HG03442 (cell line): ENCODE data around the gene BANK1.

ENCODE experiments used
- ATAC-seq: cut with Tn5 transposase; IDR thresholded peaks from one replicate; pipeline ENCODE4 v1.9.1; 2021; ENCODE audit warnings: mild to moderate bottlenecking, moderate library complexity; ENCODE audit not compliant: unreplicated experiment

Gene BANK1

GRCh38 chr4:101807351-101807750 lies 16.8 kb downstream of the BANK1 start:
- peak; percentile 23 for ATAC-seq

GRCh38 chr4:101813604-101814003 lies 23.1 kb downstream of the BANK1 start:
- peak; percentile 80 for ATAC-seq

DNA sequence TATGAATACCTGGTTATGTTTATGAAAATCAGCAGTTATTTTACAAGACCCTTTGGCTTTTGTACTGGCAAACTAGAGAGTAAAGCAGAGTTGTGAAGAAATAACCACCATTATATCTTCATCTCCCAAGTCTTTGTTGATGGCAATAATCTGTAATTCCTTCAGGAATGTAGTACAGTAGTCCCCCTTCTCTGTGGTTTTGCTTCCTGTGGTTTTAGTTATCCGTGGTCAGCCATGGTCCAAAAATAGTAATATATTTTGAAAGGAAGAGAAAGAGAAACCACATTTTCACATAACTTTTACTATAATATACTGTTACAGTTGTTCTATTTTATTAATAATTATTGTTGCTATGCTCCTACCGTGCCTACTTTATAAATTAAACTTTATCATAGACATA lies 27.8 kb downstream of the BANK1 start:
- ATAC-seq, result no peak

- no peak for ATAC-seq
Measured at GRCh38 chr4:101823864-101824263, 33.3 kb downstream of the BANK1 start.

DNA sequence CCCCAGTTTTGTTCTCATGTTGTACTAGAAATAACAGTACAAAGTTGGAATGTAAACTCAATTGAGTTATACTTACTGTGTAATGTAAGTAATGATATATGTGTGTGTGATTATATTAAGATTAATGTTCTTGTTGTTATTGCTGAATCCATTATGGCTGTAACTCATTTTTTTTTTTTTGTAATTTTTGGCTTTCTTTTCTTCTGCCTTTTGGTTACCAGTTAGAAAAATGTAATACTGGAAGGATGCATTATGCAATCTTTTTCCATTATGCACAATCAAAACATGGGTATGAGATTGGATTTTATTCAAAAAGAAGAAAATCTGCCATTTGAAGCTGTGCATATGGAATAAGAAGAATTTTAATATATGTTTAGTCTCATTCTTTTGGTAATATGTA lies 34.0 kb downstream of the BANK1 start:
- ATAC-seq, result no peak

DNA sequence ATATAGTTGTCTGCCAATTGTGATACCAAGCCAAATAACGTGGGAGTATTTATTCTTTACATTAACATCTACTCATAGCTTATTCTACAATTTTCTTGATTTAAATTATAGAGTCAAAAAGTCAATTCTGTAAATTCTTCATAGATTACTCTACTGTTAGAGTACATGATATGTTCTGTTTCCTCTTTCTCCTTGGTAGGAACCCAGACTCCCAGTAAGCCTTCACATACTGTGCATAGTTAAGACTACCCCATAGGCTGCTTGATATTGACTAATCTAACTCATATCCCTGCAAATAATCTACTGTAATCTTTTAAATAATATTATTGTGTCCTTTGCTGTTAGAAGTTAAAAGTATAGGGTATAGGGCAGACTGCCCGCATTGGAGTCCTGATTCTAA lies 35.4 kb downstream of the BANK1 start:
- no peak for ATAC-seq

DNA sequence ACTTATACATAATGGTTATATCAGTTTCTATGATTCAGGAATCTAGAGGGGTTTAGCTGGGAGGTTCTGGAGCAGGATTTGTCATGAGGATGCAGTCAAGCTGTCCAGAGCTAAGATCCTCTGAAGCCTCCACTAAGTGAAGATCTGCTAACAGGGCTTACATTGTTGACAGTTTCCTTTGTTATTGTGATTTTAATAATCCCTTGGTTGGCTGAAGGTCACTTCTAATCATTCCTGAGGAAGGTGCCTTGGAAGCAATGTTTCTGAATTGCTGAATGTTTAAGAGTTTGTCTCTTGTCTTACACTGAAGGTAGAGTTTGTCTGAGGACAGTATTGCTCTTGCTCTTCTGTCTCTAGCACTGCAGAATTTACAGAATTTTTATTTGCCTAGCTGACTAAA lies 41.3 kb downstream of the BANK1 start:
- no peak for ATAC-seq

- ATAC-seq, result no peak
Measured at GRCh38 chr4:101833480-101833879, 43.0 kb downstream of the BANK1 start.

- ATAC-seq, result no peak
Measured at GRCh38 chr4:101835121-101835904, 44.8 kb downstream of the BANK1 start.

DNA sequence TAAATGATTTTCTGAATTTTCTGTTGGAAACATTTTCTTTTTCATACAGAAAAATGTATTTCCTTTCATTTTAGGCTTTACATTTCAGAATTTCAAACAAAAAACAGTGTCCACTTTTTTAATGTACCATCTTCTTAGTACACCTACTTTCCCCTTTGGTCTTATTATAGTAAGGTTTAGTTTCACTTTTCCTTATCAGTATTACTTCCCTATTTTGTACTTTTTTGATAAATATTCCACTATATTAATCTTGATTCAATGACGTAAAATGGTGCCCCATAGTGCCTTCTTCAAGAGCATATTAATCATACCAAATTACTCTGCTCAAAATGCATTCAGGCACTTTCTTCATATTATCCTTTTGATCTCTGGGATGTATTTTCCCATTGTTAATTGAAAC lies 52.5 kb downstream of the BANK1 start:
- no peak for ATAC-seq

DNA sequence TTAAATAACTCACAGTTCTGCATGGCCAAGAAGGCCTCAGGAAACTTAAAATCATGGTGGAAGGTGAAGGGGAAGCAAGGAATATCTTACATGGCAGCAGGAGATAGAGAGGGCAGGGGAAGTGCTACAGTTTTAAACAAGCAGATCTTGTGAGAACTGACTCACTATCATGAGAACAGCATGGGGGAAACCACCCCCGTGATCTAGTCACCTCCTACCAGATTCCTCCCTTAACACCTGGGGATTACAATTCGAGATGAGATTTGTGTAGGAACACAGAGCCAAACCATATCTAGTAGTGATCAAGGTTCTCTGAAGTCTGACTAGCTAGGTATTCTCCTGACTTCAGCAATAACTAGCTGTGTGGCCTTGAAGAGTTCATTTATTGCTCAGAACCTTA lies 56.0 kb downstream of the BANK1 start:
- no peak for ATAC-seq

DNA sequence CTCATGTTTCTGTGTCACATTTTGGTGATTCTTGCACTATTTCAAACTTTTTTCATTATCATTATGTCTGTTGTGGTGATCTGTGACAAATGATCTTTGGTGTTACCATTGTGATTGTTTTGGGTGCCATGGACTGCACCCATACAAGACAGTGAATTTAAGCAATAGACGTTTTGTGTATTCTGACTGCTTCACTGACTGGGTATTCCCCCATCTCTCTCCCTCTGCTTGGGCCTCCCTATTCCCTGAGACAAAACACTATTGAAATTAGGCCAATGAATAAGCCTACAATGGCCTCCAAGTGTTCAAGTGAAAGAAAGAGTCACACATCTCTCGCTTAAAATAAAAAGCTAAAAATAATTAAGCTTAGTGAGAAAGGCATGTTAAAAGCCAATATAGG lies 60.2 kb downstream of the BANK1 start:
- no peak for ATAC-seq

DNA sequence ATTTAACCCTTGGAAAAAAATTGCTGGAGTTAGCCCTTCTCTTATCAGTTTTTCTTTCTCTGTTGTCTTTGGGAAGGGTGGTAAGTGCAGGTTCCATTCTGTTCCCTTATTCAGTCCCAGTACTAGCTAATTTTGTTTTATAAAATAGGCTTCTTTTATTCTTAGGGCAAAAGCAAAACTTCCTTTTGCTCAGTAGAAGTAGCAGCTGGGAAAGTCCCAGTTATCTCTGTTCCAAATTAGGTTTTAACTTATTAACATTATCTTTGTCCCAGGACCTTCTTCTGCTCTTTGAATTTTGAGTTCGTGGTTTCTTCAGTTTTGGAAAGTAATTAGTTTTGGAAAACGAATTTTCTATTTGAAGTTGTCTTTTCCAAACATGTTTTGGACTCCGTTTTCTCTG lies 61.1 kb downstream of the BANK1 start:
- no peak for ATAC-seq

DNA sequence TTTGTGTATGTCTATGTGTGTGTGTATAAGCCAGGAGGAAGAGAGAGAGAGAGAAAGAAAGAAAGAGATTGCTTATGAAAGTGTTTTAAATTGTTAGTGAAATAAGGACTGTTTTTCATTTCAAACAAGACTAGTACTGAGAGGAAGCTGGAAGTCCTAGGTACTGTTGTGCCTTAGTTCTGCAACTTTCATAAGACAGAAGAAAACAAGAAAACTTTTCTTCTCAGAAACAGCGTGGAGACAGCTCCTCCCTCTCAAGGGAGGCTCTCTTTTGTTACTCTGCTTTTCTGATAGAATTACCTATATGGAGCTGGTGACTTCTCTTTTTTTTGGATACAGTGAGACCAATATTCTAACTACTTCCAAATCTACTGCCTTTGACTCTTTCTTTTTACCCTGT lies 62.5 kb downstream of the BANK1 start:
- peak; percentile 52 for ATAC-seq

DNA sequence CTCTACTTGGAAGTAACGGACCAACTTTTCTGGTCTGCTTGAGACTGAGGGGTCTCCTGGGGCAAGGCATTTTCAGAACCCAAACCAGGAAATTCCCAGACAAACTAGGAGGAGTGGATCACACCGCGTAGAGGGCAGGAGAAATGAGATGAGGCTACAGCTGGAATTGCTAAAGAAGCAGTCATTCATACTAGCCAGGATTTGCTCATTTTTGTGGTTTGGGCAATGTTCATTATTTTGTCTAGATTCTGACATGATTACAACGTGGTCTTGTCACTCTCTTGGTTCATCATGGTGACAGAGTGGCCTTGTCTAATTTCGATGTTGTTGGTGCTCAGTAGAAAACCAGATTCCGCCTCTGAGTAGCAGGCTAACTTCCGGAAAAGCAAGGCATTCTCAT lies 63.2 kb downstream of the BANK1 start:
- ATAC-seq, result no peak

DNA sequence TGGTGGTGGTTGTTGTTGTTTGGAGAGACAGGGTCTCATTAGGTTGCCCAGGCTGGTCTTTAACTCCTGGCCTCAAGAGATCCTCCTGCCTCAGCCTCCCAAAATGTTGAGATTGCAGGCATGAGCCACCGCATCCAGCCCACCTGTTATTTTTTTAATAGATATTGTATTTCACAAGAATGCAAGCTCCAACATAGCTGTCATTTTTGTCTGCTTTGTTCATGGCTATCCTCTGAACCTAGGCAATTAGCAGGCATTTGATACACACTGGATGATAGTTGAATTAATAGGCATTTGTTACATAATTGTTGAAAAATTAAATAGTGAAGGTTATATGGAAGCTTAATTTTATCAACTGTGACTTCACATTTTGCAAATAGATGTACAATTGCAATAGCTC lies 64.7 kb downstream of the BANK1 start:
- ATAC-seq, result no peak

DNA sequence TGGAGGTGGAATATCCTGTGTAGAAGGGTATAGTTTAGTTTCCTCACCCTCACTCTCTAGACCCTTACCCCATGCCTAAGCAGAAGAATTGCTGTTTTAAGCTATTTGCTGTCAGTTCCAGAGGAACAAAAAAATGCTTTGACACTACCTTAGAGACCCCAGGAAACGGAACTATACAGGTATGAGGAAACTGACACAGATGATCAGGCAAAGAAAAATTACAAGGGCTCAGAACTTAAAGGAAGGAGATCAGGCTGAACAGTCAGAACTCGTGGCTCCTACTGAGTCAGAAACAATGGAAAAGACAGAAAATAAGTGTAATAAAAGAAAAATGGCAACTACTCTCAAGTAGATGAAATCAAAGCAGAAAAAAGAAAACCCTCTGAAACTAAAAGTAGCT lies 65.6 kb downstream of the BANK1 start:
- ATAC-seq, result no peak

- ATAC-seq, result no peak
Measured at GRCh38 chr4:101857176-101857575, 66.6 kb downstream of the BANK1 start.

DNA sequence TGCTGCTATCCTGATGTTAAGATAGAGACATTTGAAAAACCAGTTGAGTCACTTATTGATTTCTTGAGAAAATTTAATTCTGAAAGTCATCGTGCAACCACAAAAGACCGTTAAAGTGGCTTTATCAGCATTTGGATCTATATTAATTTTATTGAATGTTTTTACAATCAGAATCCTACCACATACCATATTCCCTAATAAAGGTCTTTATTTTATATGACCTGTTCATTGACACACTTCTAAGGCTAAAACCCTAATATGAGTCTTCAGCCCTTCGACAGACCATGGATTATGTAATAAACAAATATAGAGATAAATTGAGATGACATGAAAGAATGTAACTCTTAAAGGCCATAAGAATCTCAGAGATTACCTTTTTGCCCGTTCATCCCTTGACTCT lies 68.1 kb downstream of the BANK1 start:
- no peak for ATAC-seq

GRCh38 chr4:101862595-101862994 lies 72.1 kb downstream of the BANK1 start:
- ATAC-seq, result no peak

DNA sequence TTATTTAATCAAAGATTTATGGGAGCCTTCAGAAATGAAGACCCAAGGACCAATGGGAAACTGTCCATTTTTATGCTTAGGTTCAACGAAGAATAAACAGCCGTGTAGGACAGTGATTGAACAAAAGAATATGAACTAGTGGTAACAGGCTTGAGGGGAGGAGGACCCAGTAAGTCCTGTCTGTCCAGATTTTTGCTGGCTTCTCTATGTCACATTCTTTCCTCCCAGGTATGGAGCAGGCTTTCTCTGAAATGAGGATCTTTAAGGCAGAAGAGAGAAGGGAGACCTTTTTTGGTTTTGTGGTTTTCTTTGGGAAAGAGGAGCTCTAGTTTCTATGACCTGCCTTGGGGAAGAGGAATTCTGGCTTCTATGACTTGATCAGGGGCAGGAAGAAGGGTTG lies 74.1 kb downstream of the BANK1 start:
- ATAC-seq, result no peak

GRCh38 chr4:101865501-101866062 lies 75.1 kb downstream of the BANK1 start:
- no peak for ATAC-seq

- ATAC-seq, result no peak
Measured at GRCh38 chr4:101870874-101871273, 80.3 kb downstream of the BANK1 start.
